Measurements from ENCODE around the gene PREX1. TPM values are rescaled to one million over a fixed set of nuclear protein-coding genes. Genes with fewer than 3 reads are reported as not detected.

The PREX1 gene
- total and polyA plus RNA-seq, 10 donors: 36.7 to 279 (median 157) TPM

DNA sequence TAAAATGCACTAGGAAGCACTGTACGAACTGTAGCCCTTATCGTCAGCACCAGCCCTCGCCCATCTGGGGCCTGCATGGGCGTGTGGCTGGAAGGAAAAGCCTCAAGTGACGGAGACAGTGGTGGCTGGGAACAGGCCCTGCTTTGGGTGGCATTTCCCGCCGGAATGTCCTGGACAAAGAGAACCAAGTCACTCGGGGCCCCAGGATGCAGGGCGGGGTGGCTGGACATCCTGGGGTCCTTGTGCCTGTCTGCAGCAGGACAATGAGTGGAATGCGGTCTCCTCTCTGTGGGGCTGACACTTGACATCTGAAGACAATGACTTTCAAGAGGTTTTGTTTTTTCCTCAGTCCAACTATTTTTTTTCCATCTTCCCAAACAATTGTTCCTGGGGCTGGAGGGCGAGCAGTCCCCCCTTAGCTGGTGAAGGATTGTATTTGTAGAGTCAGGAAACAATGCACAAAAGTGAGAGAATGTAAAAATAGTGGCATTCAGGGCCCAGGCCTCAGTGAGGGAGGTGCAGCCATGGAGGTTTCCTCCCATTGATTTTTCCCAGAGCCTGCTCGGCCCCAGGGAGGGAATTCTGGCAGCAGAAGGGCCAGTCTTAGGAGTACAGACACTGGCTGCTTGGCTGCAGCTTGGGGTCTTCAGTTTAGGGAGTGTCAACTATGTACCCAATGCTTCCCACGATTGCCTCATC, 64.4 kb downstream of the PREX1 start:
- 64 to 86% (median 76%) methylated on average over 13 of the region's 13 CpGs for WGBS, 5 donors
- no peak for DNase-seq
- Histone ChIP-seq H3K27me3 (replicated peaks in 1 of 7) (no peaks in the 10 kb centered on the region), H3K27ac (peak overlapping the region in 7 of 8 donors; percentile 31 to 97 (median 88)), H3K4me1 (peaks cover 44 to 100% (median 94%) of the 10 kb centered on the region in 6 donors), H3K36me3 (peaks cover 0 to 25% (median 0%) of the 10 kb centered on the region in 6 donors), H3K9me3 (peaks cover 0 to 5% (median 0%) of the 10 kb centered on the region in 8 donors), H3K4me3 (peak overlapping the region in 1 of 8 donors; percentile 13)
- TF ChIP-seq POLR2A (IDR thresholded peaks at IDR 0.05) (no peak), POLR2AphosphoS5 (IDR thresholded peaks at IDR 0.05) (peak in 2 of 3 donors; percentile 29 to 71)
- TF ChIP-seq, protein P1, sequence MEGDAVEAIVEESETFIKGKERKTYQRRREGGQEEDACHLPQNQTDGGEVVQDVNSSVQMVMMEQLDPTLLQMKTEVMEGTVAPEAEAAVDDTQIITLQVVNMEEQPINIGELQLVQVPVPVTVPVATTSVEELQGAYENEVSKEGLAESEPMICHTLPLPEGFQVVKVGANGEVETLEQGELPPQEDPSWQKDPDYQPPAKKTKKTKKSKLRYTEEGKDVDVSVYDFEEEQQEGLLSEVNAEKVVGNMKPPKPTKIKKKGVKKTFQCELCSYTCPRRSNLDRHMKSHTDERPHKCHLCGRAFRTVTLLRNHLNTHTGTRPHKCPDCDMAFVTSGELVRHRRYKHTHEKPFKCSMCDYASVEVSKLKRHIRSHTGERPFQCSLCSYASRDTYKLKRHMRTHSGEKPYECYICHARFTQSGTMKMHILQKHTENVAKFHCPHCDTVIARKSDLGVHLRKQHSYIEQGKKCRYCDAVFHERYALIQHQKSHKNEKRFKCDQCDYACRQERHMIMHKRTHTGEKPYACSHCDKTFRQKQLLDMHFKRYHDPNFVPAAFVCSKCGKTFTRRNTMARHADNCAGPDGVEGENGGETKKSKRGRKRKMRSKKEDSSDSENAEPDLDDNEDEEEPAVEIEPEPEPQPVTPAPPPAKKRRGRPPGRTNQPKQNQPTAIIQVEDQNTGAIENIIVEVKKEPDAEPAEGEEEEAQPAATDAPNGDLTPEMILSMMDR (IDR thresholded peaks at IDR 0.05 in 8 of 11, conservative IDR thresholded peaks at IDR 0.05 in 3 of 11): no peak
- intact Hi-C loops (cut with DNase I; ENCODE audit: low total_unique reads): no loop called here

DNA sequence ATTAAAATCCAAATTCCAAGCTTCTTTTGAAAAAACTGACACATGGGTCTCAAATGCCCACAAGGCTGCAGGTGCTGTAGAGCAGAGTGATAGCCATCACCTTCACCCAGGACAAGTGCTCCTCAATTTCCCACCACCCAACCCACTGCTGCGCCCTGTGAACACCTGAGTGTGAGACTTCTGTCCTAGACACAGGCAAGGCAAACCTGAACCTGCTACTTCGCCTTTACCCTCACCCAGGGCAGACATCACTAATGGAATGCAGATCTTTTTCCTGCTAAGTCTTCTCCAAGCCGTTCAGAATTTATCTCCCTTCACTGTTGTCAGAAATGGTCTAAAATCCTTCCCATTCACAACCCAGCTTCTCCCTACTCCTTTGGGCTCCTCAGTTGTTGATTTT, 65.9 kb downstream of the PREX1 start:
- Histone ChIP-seq H3K9me3 (peaks cover 0 to 5% (median 0%) of the 10 kb centered on the region in 8 donors), H3K27ac (peak overlapping the region; percentile 45 to 97 (median 87)), H3K4me3 (peak overlapping the region in 1 of 8 donors; percentile 60), H3K4me1 (peaks cover 41 to 100% (median 94%) of the 10 kb centered on the region in 6 donors), H3K36me3 (peaks cover 0 to 20% (median 0%) of the 10 kb centered on the region in 6 donors), H3K27me3 (replicated peaks in 1 of 7) (no peaks in the 10 kb centered on the region)
- DNase-seq: no peak
- no peak for TF ChIP-seq POLR2A (IDR thresholded peaks at IDR 0.05)
- no peak for TF ChIP-seq POLR2AphosphoS5 (IDR thresholded peaks at IDR 0.05)
- TF ChIP-seq, protein P1 (IDR thresholded peaks at IDR 0.05 in 8 of 11, conservative IDR thresholded peaks at IDR 0.05 in 3 of 11): no peak
- 70 to 87% (median 77%) methylated on average over 3 of the region's 3 CpGs for WGBS, 5 donors
- intact Hi-C loops (cut with DNase I; ENCODE audit: low total_unique reads): no loop called here

DNA sequence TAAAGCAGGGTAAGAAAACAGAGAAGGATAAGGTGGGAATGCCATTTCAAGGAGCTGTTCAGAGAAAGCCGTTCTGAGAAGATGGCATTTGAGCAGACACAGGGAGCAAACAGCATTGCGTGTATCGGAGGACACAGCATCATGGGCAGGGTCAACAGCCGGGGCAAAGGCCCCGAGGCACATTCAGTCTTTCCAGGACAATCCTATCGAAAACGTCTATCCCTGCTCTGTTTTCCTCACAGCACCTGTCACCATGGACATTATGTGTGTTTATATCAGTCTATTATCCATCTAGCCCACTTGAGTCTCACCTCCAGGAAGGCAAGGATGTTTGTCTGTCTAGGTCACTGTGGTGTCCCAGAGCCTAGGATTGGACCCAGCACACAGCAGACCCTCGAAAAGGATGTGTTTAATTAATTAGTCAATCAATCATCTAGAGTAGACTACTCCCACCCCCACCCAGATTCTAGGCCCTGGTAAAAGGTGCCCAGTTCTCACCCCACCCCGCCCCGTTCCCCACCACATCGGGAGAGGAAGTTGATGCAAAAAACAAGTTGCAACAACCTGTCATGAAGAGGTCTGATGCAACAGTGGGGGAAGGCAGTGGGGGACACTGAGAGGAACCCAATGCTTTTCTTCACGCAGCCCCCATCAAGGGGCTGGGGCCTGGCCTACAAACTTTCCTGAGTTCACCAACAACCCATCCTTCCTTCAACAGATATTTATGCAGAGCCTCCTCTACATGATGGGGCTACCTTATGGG, 66.6 kb downstream of the PREX1 start:
- H3K36me3 ChIP-seq: peaks cover 0 to 18% (median 0%) of the 10 kb centered on the region in 6 donors
- DNase-seq: peak; percentile 92
- H3K4me1 ChIP-seq: peaks cover 41 to 100% (median 88%) of the 10 kb centered on the region in 6 donors
- H3K9me3 ChIP-seq: peaks cover 0 to 7% (median 0%) of the 10 kb centered on the region in 8 donors
- intact Hi-C loops (cut with DNase I; ENCODE audit: low total_unique reads): no loop called here
- no peaks in the 10 kb centered on the region for H3K27me3 ChIP-seq (replicated peaks in 1 of 7)
- peak overlapping the region; percentile 70 to 97 (median 87) for H3K27ac ChIP-seq
- WGBS, 5 donors: 47 to 62% (median 55%) methylated on average over 12 of the region's 12 CpGs
- peak overlapping the region in 3 of 8 donors; percentile 14 to 60 (median 19) for H3K4me3 ChIP-seq
- no peak for TF ChIP-seq POLR2A (IDR thresholded peaks at IDR 0.05)
- peak in 1 of 3 donors; percentile 67 for TF ChIP-seq POLR2AphosphoS5 (IDR thresholded peaks at IDR 0.05)
- TF ChIP-seq, protein P1 (IDR thresholded peaks at IDR 0.05 in 8 of 11, conservative IDR thresholded peaks at IDR 0.05 in 3 of 11): no peak

Data from spleen (tissue), 11 donors.